ENCODE measurements around the gene EVI5.

GRCh38 chr1:92519043-92519442, 265.9 kb downstream of the EVI5 start:
- no peak for TF ChIP-seq CTCF (IDR thresholded peaks at IDR 0.05)
- TF ChIP-seq POLR2A (IDR thresholded peaks at IDR 0.05), result no peak
- no peak for TF ChIP-seq POLR2AphosphoS5 (IDR thresholded peaks at IDR 0.05)
